ENCODE data around the gene CRMP1. TPM values are rescaled to one million over a fixed set of nuclear protein-coding genes. Genes with fewer than 3 reads are reported as not detected.

CRMP1 gene
- total RNA-seq, 1 donor from 2014 or later: 0.13 TPM

DNA sequence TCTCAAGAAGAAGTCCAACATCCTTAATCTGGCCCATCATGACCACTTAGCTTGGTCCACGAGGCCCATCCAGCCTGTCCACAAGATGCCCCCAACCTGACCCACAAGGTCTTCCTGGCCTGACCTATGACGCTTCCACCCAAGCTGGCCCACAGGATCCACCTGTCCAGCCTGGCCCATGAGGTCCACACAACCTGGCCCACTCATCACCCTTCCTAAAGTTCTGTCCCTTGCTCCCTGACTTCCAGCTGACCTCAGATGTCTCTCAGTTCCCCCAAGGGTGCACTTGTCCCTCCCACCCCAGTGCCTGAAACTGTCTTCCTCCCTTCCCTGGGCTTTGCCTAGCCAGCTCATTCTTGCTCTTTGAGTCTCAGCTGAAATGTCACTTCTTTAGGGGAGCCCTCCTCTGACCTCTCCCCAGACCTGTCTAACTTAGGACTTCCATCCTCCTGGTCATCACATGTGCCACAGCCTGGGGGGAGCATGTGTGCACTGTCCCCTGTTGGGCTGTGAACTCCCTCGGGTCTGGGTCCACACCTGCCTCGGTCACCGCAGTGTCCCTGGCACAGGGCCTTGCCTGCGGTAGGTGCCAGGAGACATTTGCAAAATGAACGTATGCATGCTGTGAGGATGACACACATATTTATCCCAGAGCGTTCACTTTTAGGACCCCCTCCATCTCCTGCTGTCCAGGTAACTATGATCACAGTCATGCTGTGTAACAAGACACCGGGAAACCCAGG, 120.2 kb downstream of the CRMP1 start:
- no peak for DNase-seq (ENCODE audit: low read depth in 2 of 2)

Other genes with a start within 250 kb of the CRMP1 start
- 7.1 and 10.4 TPM in 2 replicates for gene EVC2, start 184.5 kb downstream of the CRMP1 start, total RNA-seq
- gene EVC, start 181.9 kb downstream of the CRMP1 start, total RNA-seq: 10.0 and 17.1 TPM in 2 replicates
- gene C4orf50, start 125.3 kb upstream of the CRMP1 start, total RNA-seq: under 0.01 TPM in 2 replicates